SK-N-SH treated with all-trans-retinoic acid at 6 μM for 48 hours (cell line): Measurements from ENCODE around the gene CUEDC1.

Experiments used
- ATAC-seq: fragments of 200-7000 bp; cut with Tn5 transposase; 3 replicates; pipeline ENCODE4 v1.9.1; 2020; ENCODE audit warnings: mild to moderate bottlenecking, moderate library complexity
- ARNTL ChIP-seq: fragments of 450-650 bp; formaldehyde crosslinking; IDR thresholded peaks from 2 replicates; pipeline ENCODE4 v1.5.0; 2020; ENCODE audit warnings: low read depth, mild to moderate bottlenecking, moderate library complexity, borderline replicate concordance
- BACH2 ChIP-seq: fragments of 250-450 bp; sonication (Bioruptor Pico); IDR thresholded peaks from 2 replicates; pipeline ENCODE4 v1.9.0; 2021; ENCODE audit warnings: mild to moderate bottlenecking, borderline replicate concordance
- CSDC2 ChIP-seq: fragments of 250-450 bp; sonication (Bioruptor Pico); IDR thresholded peaks from 2 replicates; pipeline ENCODE4 v1.5.0; 2020; ENCODE audit warnings: mild to moderate bottlenecking, moderate library complexity
- CSRNP3 ChIP-seq: fragments of 250-450 bp; sonication (Bioruptor Pico); IDR thresholded peaks from 2 replicates; pipeline ENCODE4 v1.5.1; 2021; ENCODE audit warnings: mild to moderate bottlenecking, moderate library complexity
- ESRRG ChIP-seq: fragments of 250-450 bp; sonication (Bioruptor Pico); IDR thresholded peaks from 2 replicates; pipeline ENCODE4 v1.6.1; 2021; ENCODE audit warnings: mild to moderate bottlenecking
- GLIS3 ChIP-seq: fragments of 250-450 bp; sonication (Bioruptor Pico); IDR thresholded peaks from 2 replicates; pipeline ENCODE4 v1.5.0; 2020; ENCODE audit warnings: mild to moderate bottlenecking, moderate library complexity
- ISL1 ChIP-seq: fragments of 250-450 bp; sonication (Bioruptor Pico); IDR thresholded peaks from 2 replicates; pipeline ENCODE4 v2.1.2; 2022; ENCODE audit warnings: mild to moderate bottlenecking, moderate library complexity
- OSR1 ChIP-seq: fragments of 250-450 bp; sonication (Bioruptor Pico); IDR thresholded peaks from 2 replicates; pipeline ENCODE4 v1.8.0; 2022; ENCODE audit warnings: moderate library complexity, mild to moderate bottlenecking, inconsistent platforms
- PPARA ChIP-seq: fragments of 250-450 bp; sonication (Bioruptor Pico); IDR thresholded peaks from 2 replicates; pipeline ENCODE4 v1.5.0; 2020; ENCODE audit warnings: mild to moderate bottlenecking, borderline replicate concordance
- RARB ChIP-seq: fragments of 250-450 bp; sonication (Bioruptor Pico); IDR thresholded peaks from 2 replicates; pipeline ENCODE4 v1.8.0; 2021; ENCODE audit warnings: mild to moderate bottlenecking, moderate library complexity
- SNAI2 ChIP-seq: fragments of 250-450 bp; sonication (Bioruptor Pico); IDR thresholded peaks from 2 replicates; pipeline ENCODE4 v1.5.0; 2020; ENCODE audit warnings: mild to moderate bottlenecking, moderate library complexity
- TCF4 ChIP-seq: fragments of 250-450 bp; sonication (Bioruptor Pico); IDR thresholded peaks from 2 replicates; pipeline ENCODE4 v1.8.0; 2021; ENCODE audit warnings: mild to moderate bottlenecking, moderate library complexity, borderline replicate concordance
- TOX ChIP-seq: fragments of 250-450 bp; sonication (Bioruptor Pico); IDR thresholded peaks from 2 replicates; pipeline ENCODE4 v1.8.0; 2021; ENCODE audit warnings: mild to moderate bottlenecking, moderate library complexity, borderline replicate concordance
- ZC3H10 ChIP-seq: fragments of 250-450 bp; sonication (Bioruptor Pico); IDR thresholded peaks from 2 replicates; pipeline ENCODE4 v1.5.1; 2021; ENCODE audit warnings: mild to moderate bottlenecking, moderate library complexity
- ZFP3 ChIP-seq: fragments of 250-450 bp; sonication (Bioruptor Pico); IDR thresholded peaks from 2 replicates; pipeline ENCODE4 v1.5.0; 2020; ENCODE audit warnings: mild to moderate bottlenecking, moderate library complexity
- ZFP30 ChIP-seq: fragments of 450-650 bp; formaldehyde crosslinking; IDR thresholded peaks from 2 replicates; pipeline ENCODE4 v1.5.0; 2022; ENCODE audit warnings: mild to moderate bottlenecking, moderate library complexity
- ZNF565 ChIP-seq: fragments of 450-650 bp; formaldehyde crosslinking; conservative IDR thresholded peaks from 2 replicates; pipeline ENCODE4 v1.5.0; 2020; ENCODE audit warnings: low read depth, mild to moderate bottlenecking, moderate library complexity
- ZNF70 ChIP-seq: fragments of 450-650 bp; formaldehyde crosslinking; IDR thresholded peaks from 2 replicates; pipeline ENCODE4 v1.5.0; 2020; ENCODE audit warnings: mild to moderate bottlenecking, moderate library complexity
- ZNF8 ChIP-seq: fragments of 450-650 bp; formaldehyde crosslinking; IDR thresholded peaks from 2 replicates; pipeline ENCODE4 v1.5.0; 2020; ENCODE audit warnings: mild to moderate bottlenecking, moderate library complexity
- TF ChIP-seq, protein P1 (sequence below): fragments of 250-450 bp; sonication (Bioruptor Pico); IDR thresholded peaks from 2 replicates; pipeline ENCODE4 v1.5.0; 2020; ENCODE audit warnings: mild to moderate bottlenecking, moderate library complexity
- TF ChIP-seq, protein P2 (sequence below): fragments of 250-450 bp; sonication (Bioruptor Pico); IDR thresholded peaks from 2 replicates; pipeline ENCODE4 v1.5.1; 2020; ENCODE audit warnings: low read depth, mild to moderate bottlenecking, moderate library complexity

Gene CUEDC1

GRCh38 chr17:57908278-57908677 lies 46.9 kb downstream of the CUEDC1 start:
- TF ChIP-seq, protein P1, sequence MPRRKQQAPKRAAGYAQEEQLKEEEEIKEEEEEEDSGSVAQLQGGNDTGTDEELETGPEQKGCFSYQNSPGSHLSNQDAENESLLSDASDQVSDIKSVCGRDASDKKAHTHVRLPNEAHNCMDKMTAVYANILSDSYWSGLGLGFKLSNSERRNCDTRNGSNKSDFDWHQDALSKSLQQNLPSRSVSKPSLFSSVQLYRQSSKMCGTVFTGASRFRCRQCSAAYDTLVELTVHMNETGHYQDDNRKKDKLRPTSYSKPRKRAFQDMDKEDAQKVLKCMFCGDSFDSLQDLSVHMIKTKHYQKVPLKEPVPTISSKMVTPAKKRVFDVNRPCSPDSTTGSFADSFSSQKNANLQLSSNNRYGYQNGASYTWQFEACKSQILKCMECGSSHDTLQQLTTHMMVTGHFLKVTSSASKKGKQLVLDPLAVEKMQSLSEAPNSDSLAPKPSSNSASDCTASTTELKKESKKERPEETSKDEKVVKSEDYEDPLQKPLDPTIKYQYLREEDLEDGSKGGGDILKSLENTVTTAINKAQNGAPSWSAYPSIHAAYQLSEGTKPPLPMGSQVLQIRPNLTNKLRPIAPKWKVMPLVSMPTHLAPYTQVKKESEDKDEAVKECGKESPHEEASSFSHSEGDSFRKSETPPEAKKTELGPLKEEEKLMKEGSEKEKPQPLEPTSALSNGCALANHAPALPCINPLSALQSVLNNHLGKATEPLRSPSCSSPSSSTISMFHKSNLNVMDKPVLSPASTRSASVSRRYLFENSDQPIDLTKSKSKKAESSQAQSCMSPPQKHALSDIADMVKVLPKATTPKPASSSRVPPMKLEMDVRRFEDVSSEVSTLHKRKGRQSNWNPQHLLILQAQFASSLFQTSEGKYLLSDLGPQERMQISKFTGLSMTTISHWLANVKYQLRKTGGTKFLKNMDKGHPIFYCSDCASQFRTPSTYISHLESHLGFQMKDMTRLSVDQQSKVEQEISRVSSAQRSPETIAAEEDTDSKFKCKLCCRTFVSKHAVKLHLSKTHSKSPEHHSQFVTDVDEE (CRISPR knock-in tag) = no peak
- no peak for TF ChIP-seq BACH2 (CRISPR knock-in tag)
- no peak for TF ChIP-seq CSDC2
- TF ChIP-seq TOX = no peak
- TF ChIP-seq, protein P2, sequence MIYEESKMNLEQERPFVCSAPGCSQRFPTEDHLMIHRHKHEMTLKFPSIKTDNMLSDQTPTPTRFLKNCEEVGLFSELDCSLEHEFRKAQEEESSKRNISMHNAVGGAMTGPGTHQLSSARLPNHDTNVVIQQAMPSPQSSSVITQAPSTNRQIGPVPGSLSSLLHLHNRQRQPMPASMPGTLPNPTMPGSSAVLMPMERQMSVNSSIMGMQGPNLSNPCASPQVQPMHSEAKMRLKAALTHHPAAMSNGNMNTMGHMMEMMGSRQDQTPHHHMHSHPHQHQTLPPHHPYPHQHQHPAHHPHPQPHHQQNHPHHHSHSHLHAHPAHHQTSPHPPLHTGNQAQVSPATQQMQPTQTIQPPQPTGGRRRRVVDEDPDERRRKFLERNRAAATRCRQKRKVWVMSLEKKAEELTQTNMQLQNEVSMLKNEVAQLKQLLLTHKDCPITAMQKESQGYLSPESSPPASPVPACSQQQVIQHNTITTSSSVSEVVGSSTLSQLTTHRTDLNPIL = no peak
- no peak for TF ChIP-seq SNAI2 (CRISPR knock-in tag)
- no peak for TF ChIP-seq ESRRG (CRISPR knock-in tag)
- TF ChIP-seq TCF4 (CRISPR knock-in tag) = no peak
- TF ChIP-seq ZFP30 (CRISPR knock-in tag) = no peak
- no peak for TF ChIP-seq ARNTL (CRISPR knock-in tag)
- TF ChIP-seq OSR1 (CRISPR knock-in tag) = no peak
- TF ChIP-seq ZNF8 (CRISPR knock-in tag) = no peak
- no peak for TF ChIP-seq CSRNP3 (CRISPR knock-in tag)
- TF ChIP-seq ISL1 = no peak
- TF ChIP-seq, all 23 proteins: peak for 0
- ATAC-seq = no peak

- ATAC-seq = peak; percentile 52
- no peak for TF ChIP-seq OSR1 (CRISPR knock-in tag)
- no peak for TF ChIP-seq ZFP3 (CRISPR knock-in tag)
- TF ChIP-seq CSRNP3 (CRISPR knock-in tag) = no peak
- no peak for TF ChIP-seq TOX
- no peak for TF ChIP-seq ZNF70
- no peak for TF ChIP-seq ARNTL (CRISPR knock-in tag)
- TF ChIP-seq, protein P1 (CRISPR knock-in tag) = no peak
- no peak for TF ChIP-seq ZNF8 (CRISPR knock-in tag)
- no peak for TF ChIP-seq TCF4 (CRISPR knock-in tag)
Observed at GRCh38 chr17:57906910-57907309, 48.3 kb downstream of the CUEDC1 start.

GRCh38 chr17:57905875-57906455 lies 49.2 kb downstream of the CUEDC1 start:
- no peak for ATAC-seq
- no peak for TF ChIP-seq PPARA (CRISPR knock-in tag)
- no peak for TF ChIP-seq ZNF565
- no peak for TF ChIP-seq TOX
- TF ChIP-seq, protein P2 = no peak
- TF ChIP-seq SNAI2 (CRISPR knock-in tag) = no peak
- TF ChIP-seq CSDC2 = no peak
- TF ChIP-seq RARB (CRISPR knock-in tag) = no peak
- no peak for TF ChIP-seq BACH2 (CRISPR knock-in tag)
- no peak for TF ChIP-seq ZC3H10 (CRISPR knock-in tag)
- no peak for TF ChIP-seq ARNTL (CRISPR knock-in tag)
- no peak for TF ChIP-seq GLIS3 (CRISPR knock-in tag)
- TF ChIP-seq TCF4 (CRISPR knock-in tag) = no peak
- no peak for TF ChIP-seq CSRNP3 (CRISPR knock-in tag)
- no peak for TF ChIP-seq ZNF8 (CRISPR knock-in tag)
